Activated CD4-positive, alpha-beta T cell treated with anti-CD3 and anti-CD28 coated beads, Interleukin-2, amount 10 ng/mL, durations not matched to agents 7 days and 5 days (primary cell): ENCODE measurements around the gene NMT1. TPM values are rescaled to one million over a fixed set of nuclear protein-coding genes. Genes with fewer than 3 reads are reported as not detected.
A peak's percentile ranks its signal among the peaks of the same experiment; 100 is the strongest.

Experiments used
- CTCF ChIA-PET: fragments of 350-600 bp; sonication (Branson Sonifier 250); formaldehyde crosslinking; loops from one replicate; lab custom pipeline; 2021; ENCODE audit warnings: antibody characterized with exemption; lab: Charles Lee
- POLR2A ChIA-PET: fragments of 350-600 bp; sonication (Branson Sonifier 250); formaldehyde crosslinking; loops from one replicate; lab custom pipeline; 2021; ENCODE audit warnings: antibody characterized with exemption; lab: Charles Lee
- DNase-seq: peaks from one replicate; pipeline ENCODE4 v3.0.0-alpha.2; 2020
- H3K27ac Mint-ChIP-seq: one replicate; pipeline ENCODE4 v1.8.0; 2021; ENCODE audit warnings: mild to moderate bottlenecking, moderate library complexity, mixed read lengths
- H3K27me3 Mint-ChIP-seq: one replicate; pipeline ENCODE4 v1.8.0; 2021; ENCODE audit warnings: mixed read lengths
- H3K36me3 Mint-ChIP-seq: one replicate; pipeline ENCODE4 v1.8.0; 2021; ENCODE audit warnings: low read depth, mixed read lengths
- H3K4me1 Mint-ChIP-seq: one replicate; pipeline ENCODE4 v1.8.0; 2021; ENCODE audit warnings: mixed read lengths
- H3K4me3 Mint-ChIP-seq: one replicate; pipeline ENCODE4 v1.8.0; 2021; ENCODE audit warnings: mild to moderate bottlenecking, moderate library complexity, mixed read lengths
- H3K9me3 Mint-ChIP-seq: one replicate; pipeline ENCODE4 v1.8.0; 2021; ENCODE audit warnings: mixed read lengths
- total RNA-seq, 2 experiments: library from RNA; stranded (reverse); gene quantifications; one replicate each; pipeline ENCODE4 v1.2.3, GENCODE V29; 2021

Gene NMT1
- total RNA-seq, 2 experiments from 2014 or later = 118 to 138 TPM

DNA sequence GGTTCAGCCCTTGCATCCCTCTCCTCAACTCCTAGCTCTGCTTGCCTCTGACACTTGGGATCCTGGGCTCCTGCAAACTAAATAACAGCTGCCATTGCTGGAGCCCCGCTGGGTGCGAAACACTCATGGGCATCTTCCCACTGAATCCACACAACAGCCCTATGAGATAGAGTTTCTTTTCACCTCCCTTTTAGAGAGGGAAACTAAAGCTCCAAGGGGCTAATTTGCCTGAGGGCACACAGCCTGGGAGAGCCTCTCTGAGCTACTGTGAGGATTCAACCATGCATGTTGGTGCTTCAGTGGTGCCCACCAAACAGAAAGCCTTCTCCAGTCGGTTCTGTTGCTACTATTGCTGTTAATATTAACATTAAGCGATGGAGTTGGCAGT, 78.4 kb downstream of the NMT1 start:
- DNase-seq = no peak
- no peaks in the 10 kb centered on the region for H3K9me3 Mint-ChIP-seq
- no peak overlapping the region for H3K27ac Mint-ChIP-seq
- peaks cover 30% of the 10 kb centered on the region for H3K4me1 Mint-ChIP-seq
- ChIA-PET CTCF (interaction anchor here (1.4 kb wide), 1 partner anchor 10 kb away, joined by 9 read pairs; no protein-coding TSS in a partner anchor), POLR2A (no interaction called here)
- peaks cover 4% of the 10 kb centered on the region for H3K36me3 Mint-ChIP-seq
- no peak overlapping the region for H3K4me3 Mint-ChIP-seq
- H3K27me3 Mint-ChIP-seq = no peaks in the 10 kb centered on the region

- Mint-ChIP-seq H3K27ac (peak overlapping the region; percentile 64), H3K36me3 (peaks cover 6% of the 10 kb centered on the region), H3K4me1 (peaks cover 44% of the 10 kb centered on the region), H3K9me3 (no peaks in the 10 kb centered on the region), H3K27me3 (no peaks in the 10 kb centered on the region), H3K4me3 (peak overlapping the region; percentile 19)
- POLR2A ChIA-PET = no interaction called here
- DNase-seq = no peak
- CTCF ChIA-PET = interaction anchor here (0.6 to 3.8 kb wide), 4 partner anchors 8 to 494 kb away, joined by 3 to 65 read pairs (median 8); partner anchors contain the start of gene ACBD4
Measured at GRCh38 chr17:45143094-45143670, 82.1 kb downstream of the NMT1 start.

GRCh38 chr17:45143767-45144198, 82.7 kb downstream of the NMT1 start:
- Mint-ChIP-seq H3K27me3 (no peaks in the 10 kb centered on the region), H3K36me3 (peaks cover 6% of the 10 kb centered on the region), H3K27ac (peak overlapping the region; percentile 64), H3K4me3 (peak overlapping the region; percentile 19), H3K4me1 (peaks cover 44% of the 10 kb centered on the region), H3K9me3 (no peaks in the 10 kb centered on the region)
- no peak for DNase-seq
- ChIA-PET CTCF (interaction anchor here (1.8 to 3.8 kb wide), 2 partner anchors 8 to 54 kb away, joined by 8 to 65 read pairs; partner anchors contain the start of gene ACBD4), POLR2A (no interaction called here)

- ChIA-PET POLR2A (no interaction called here), CTCF (interaction anchor here (1.1 to 3.8 kb wide), 3 partner anchors 9 to 92 kb away, joined by 3 to 65 read pairs (median 8); partner anchors contain the start of gene ACBD4)
- Mint-ChIP-seq H3K27me3 (no peaks in the 10 kb centered on the region), H3K4me3 (no peak overlapping the region), H3K36me3 (peaks cover 9% of the 10 kb centered on the region), H3K9me3 (no peaks in the 10 kb centered on the region), H3K27ac (peak overlapping the region; percentile 64), H3K4me1 (peaks cover 44% of the 10 kb centered on the region)
- no peak for DNase-seq
Measured at GRCh38 chr17:45144199-45145034, 83.3 kb downstream of the NMT1 start.

DNA sequence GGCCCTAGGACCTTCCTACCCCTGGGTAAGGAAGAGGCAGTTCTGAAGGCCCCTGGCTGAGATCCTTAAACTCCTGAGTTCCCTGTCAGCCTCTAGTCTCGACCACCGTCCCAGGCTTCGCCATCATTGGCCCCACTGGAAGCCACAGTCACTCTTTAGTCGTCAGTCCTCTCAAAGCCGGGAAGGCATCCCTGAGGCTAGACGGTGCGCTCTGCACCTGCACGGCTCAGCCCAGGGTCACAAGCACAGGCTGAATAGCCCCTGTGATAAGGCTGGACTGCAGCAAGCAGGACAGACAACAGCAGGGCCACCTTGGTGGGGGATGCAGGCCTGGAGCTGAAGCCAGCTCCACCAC, 83.9 kb downstream of the NMT1 start:
- ChIA-PET CTCF (interaction anchor here (1.1 to 3.8 kb wide), 3 partner anchors 10 to 91 kb away, joined by 3 to 65 read pairs (median 8); partner anchors contain the start of gene ACBD4), POLR2A (no interaction called here)
- DNase-seq = no peak
- Mint-ChIP-seq H3K4me3 (no peak overlapping the region), H3K4me1 (peaks cover 48% of the 10 kb centered on the region), H3K9me3 (no peaks in the 10 kb centered on the region), H3K27ac (peak overlapping the region; percentile 52), H3K27me3 (no peaks in the 10 kb centered on the region), H3K36me3 (peaks cover 15% of the 10 kb centered on the region)

GRCh38 chr17:45146166-45146565, 85.0 kb downstream of the NMT1 start:
- peak overlapping the region; percentile 100 for H3K27ac Mint-ChIP-seq
- H3K27me3 Mint-ChIP-seq = no peaks in the 10 kb centered on the region
- H3K4me3 Mint-ChIP-seq = peak overlapping the region; percentile 98
- DNase-seq = no peak
- peaks cover 15% of the 10 kb centered on the region for H3K36me3 Mint-ChIP-seq
- H3K9me3 Mint-ChIP-seq = no peaks in the 10 kb centered on the region
- peaks cover 56% of the 10 kb centered on the region for H3K4me1 Mint-ChIP-seq
- CTCF ChIA-PET = interaction anchor here (1.3 to 3.8 kb wide), 2 partner anchors 11 to 51 kb away, joined by 6 to 65 read pairs; partner anchors contain the start of gene ACBD4
- POLR2A ChIA-PET = no interaction called here

DNA sequence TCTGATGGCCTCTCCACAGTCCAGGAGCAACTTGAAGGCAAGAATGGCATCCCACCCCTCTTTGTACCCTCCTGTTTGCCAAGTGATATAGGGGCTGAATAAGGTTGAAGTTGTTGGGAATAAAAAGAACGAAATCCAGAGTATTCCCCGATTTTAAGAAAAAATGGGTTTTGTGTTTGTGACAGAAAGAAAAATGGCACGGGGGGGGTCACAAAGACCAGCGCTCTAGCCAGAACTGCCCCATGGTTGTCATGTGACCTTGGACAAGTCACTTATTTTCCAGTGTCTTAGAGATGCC, 85.4 kb downstream of the NMT1 start:
- H3K36me3 Mint-ChIP-seq = peaks cover 15% of the 10 kb centered on the region
- DNase-seq = no peak
- ChIA-PET POLR2A (no interaction called here), CTCF (interaction anchor here (1.3 to 3.8 kb wide), 2 partner anchors 11 to 51 kb away, joined by 6 to 65 read pairs; partner anchors contain the start of gene ACBD4)
- H3K4me3 Mint-ChIP-seq = peak overlapping the region; percentile 98
- no peaks in the 10 kb centered on the region for H3K27me3 Mint-ChIP-seq
- H3K9me3 Mint-ChIP-seq = no peaks in the 10 kb centered on the region
- H3K4me1 Mint-ChIP-seq = peaks cover 56% of the 10 kb centered on the region
- H3K27ac Mint-ChIP-seq = peak overlapping the region; percentile 100

GRCh38 chr17:45146890-45147580, 85.9 kb downstream of the NMT1 start:
- DNase-seq = peak; percentile 80
- POLR2A ChIA-PET = interaction anchor here (0.7 to 1.6 kb wide), 3 partner anchors 12 to 165 kb away, joined by 3 to 4 read pairs (median 4); partner anchors contain the start of gene ACBD4
- CTCF ChIA-PET = interaction anchor here (1.0 to 11.0 kb wide), 4 partner anchors 11 to 90 kb away, joined by 3 to 203 read pairs (median 110); partner anchors contain the start of genes ACBD4 and HEXIM2
- H3K27me3 Mint-ChIP-seq = no peaks in the 10 kb centered on the region
- H3K4me3 Mint-ChIP-seq = peak overlapping the region; percentile 98
- peaks cover 15% of the 10 kb centered on the region for H3K36me3 Mint-ChIP-seq
- H3K9me3 Mint-ChIP-seq = no peaks in the 10 kb centered on the region
- H3K27ac Mint-ChIP-seq = peak overlapping the region; percentile 100
- peaks cover 57% of the 10 kb centered on the region for H3K4me1 Mint-ChIP-seq

- peak overlapping the region; percentile 98 for H3K4me3 Mint-ChIP-seq
- DNase-seq = peak; percentile 78
- H3K27me3 Mint-ChIP-seq = no peaks in the 10 kb centered on the region
- H3K27ac Mint-ChIP-seq = peak overlapping the region; percentile 100
- POLR2A ChIA-PET = interaction anchor here (0.7 to 2.4 kb wide), 8 partner anchors 11 to 164 kb away, joined by 3 to 24 read pairs (median 4); partner anchors contain the start of genes ACBD4 and HEXIM2
- no peaks in the 10 kb centered on the region for H3K9me3 Mint-ChIP-seq
- CTCF ChIA-PET = interaction anchor here (0.9 to 11.0 kb wide), 11 partner anchors 12 to 89 kb away, joined by 3 to 203 read pairs (median 11); partner anchors contain the start of genes ACBD4, FMNL1, HEXIM2 and PLCD3
- H3K4me1 Mint-ChIP-seq = peaks cover 57% of the 10 kb centered on the region
- peaks cover 15% of the 10 kb centered on the region for H3K36me3 Mint-ChIP-seq
Measured at GRCh38 chr17:45147581-45148182, 86.6 kb downstream of the NMT1 start.

- H3K9me3 Mint-ChIP-seq = no peaks in the 10 kb centered on the region
- H3K4me3 Mint-ChIP-seq = peak within 1 kb of the TSS; percentile 98
- H3K27me3 Mint-ChIP-seq = no peaks in the 10 kb centered on the region
- H3K36me3 Mint-ChIP-seq = peaks cover 15% of the 10 kb centered on the region
- CTCF ChIA-PET = interaction anchor here (0.6 to 11.0 kb wide), 29 partner anchors 9 to 264 kb away, joined by 3 to 203 read pairs (median 4); partner anchors contain the start of genes ACBD4, EFTUD2, FMNL1 and HEXIM2
- H3K27ac Mint-ChIP-seq = peak within 1 kb of the TSS; percentile 100
- H3K4me1 Mint-ChIP-seq = peaks cover 56% of the 10 kb centered on the region
- peak; percentile 99 for DNase-seq
- POLR2A ChIA-PET = interaction anchor here (0.7 to 2.4 kb wide), 9 partner anchors 10 to 856 kb away, joined by 3 to 24 read pairs (median 4); partner anchors contain the start of genes ACBD4 and HEXIM2
Measured at GRCh38 chr17:45148183-45149036, 87.3 kb downstream of the NMT1 start, which contains the start of gene HEXIM1. HEXIM1 (plus strand) TSS chr17:45148475; CDS start chr17:45149191, 716 bp downstream.
